SK-N-SH treated with all-trans-retinoic acid at 6 μM for 48 hours (cell line): Measurements from ENCODE around the gene OXSR1.

Experiments used
- ATAC-seq: fragments of 200-7000 bp; cut with Tn5 transposase; 3 replicates; pipeline ENCODE4 v1.9.1; 2020; ENCODE audit warnings: mild to moderate bottlenecking, moderate library complexity
- ARNTL ChIP-seq: fragments of 450-650 bp; formaldehyde crosslinking; IDR thresholded peaks from 2 replicates; pipeline ENCODE4 v1.5.0; 2020; ENCODE audit warnings: low read depth, mild to moderate bottlenecking, moderate library complexity, borderline replicate concordance
- BACH2 ChIP-seq: fragments of 250-450 bp; sonication (Bioruptor Pico); IDR thresholded peaks from 2 replicates; pipeline ENCODE4 v1.9.0; 2021; ENCODE audit warnings: mild to moderate bottlenecking, borderline replicate concordance
- CREB5 ChIP-seq: fragments of 250-450 bp; sonication (Bioruptor Pico); IDR thresholded peaks from 2 replicates; pipeline ENCODE4 v1.5.1; 2020; ENCODE audit warnings: low read depth, mild to moderate bottlenecking, moderate library complexity
- CSDC2 ChIP-seq: fragments of 250-450 bp; sonication (Bioruptor Pico); IDR thresholded peaks from 2 replicates; pipeline ENCODE4 v1.5.0; 2020; ENCODE audit warnings: mild to moderate bottlenecking, moderate library complexity
- ESRRG ChIP-seq: fragments of 250-450 bp; sonication (Bioruptor Pico); IDR thresholded peaks from 2 replicates; pipeline ENCODE4 v1.6.1; 2021; ENCODE audit warnings: mild to moderate bottlenecking
- GLIS3 ChIP-seq: fragments of 250-450 bp; sonication (Bioruptor Pico); IDR thresholded peaks from 2 replicates; pipeline ENCODE4 v1.5.0; 2020; ENCODE audit warnings: mild to moderate bottlenecking, moderate library complexity
- ISL1 ChIP-seq: fragments of 250-450 bp; sonication (Bioruptor Pico); IDR thresholded peaks from 2 replicates; pipeline ENCODE4 v2.1.2; 2022; ENCODE audit warnings: mild to moderate bottlenecking, moderate library complexity
- OSR1 ChIP-seq: fragments of 250-450 bp; sonication (Bioruptor Pico); IDR thresholded peaks from 2 replicates; pipeline ENCODE4 v1.8.0; 2022; ENCODE audit warnings: moderate library complexity, mild to moderate bottlenecking, inconsistent platforms
- PATZ1 ChIP-seq: fragments of 250-450 bp; sonication (Bioruptor Pico); IDR thresholded peaks from 2 replicates; pipeline ENCODE4 v1.8.0; 2020; ENCODE audit warnings: mild to moderate bottlenecking, moderate library complexity, borderline replicate concordance
- POU6F1 ChIP-seq: fragments of 250-450 bp; sonication (Bioruptor Pico); IDR thresholded peaks from 2 replicates; pipeline ENCODE4 v1.8.0; 2021; ENCODE audit warnings: low read depth, mild to moderate bottlenecking, moderate library complexity, borderline replicate concordance
- PPARA ChIP-seq: fragments of 250-450 bp; sonication (Bioruptor Pico); IDR thresholded peaks from 2 replicates; pipeline ENCODE4 v1.5.0; 2020; ENCODE audit warnings: mild to moderate bottlenecking, borderline replicate concordance
- RARB ChIP-seq: fragments of 250-450 bp; sonication (Bioruptor Pico); IDR thresholded peaks from 2 replicates; pipeline ENCODE4 v1.8.0; 2021; ENCODE audit warnings: mild to moderate bottlenecking, moderate library complexity
- SNAI2 ChIP-seq: fragments of 250-450 bp; sonication (Bioruptor Pico); IDR thresholded peaks from 2 replicates; pipeline ENCODE4 v1.5.0; 2020; ENCODE audit warnings: mild to moderate bottlenecking, moderate library complexity
- TCF4 ChIP-seq: fragments of 250-450 bp; sonication (Bioruptor Pico); IDR thresholded peaks from 2 replicates; pipeline ENCODE4 v1.8.0; 2021; ENCODE audit warnings: mild to moderate bottlenecking, moderate library complexity, borderline replicate concordance
- TOX ChIP-seq: fragments of 250-450 bp; sonication (Bioruptor Pico); IDR thresholded peaks from 2 replicates; pipeline ENCODE4 v1.8.0; 2021; ENCODE audit warnings: mild to moderate bottlenecking, moderate library complexity, borderline replicate concordance
- TSHZ2 ChIP-seq: fragments of 250-450 bp; sonication (Bioruptor Pico); IDR thresholded peaks from 2 replicates; pipeline ENCODE4 v1.5.0; 2020; ENCODE audit warnings: mild to moderate bottlenecking, moderate library complexity
- ZC3H10 ChIP-seq: fragments of 250-450 bp; sonication (Bioruptor Pico); IDR thresholded peaks from 2 replicates; pipeline ENCODE4 v1.5.1; 2021; ENCODE audit warnings: mild to moderate bottlenecking, moderate library complexity
- ZFP3 ChIP-seq: fragments of 250-450 bp; sonication (Bioruptor Pico); IDR thresholded peaks from 2 replicates; pipeline ENCODE4 v1.5.0; 2020; ENCODE audit warnings: mild to moderate bottlenecking, moderate library complexity
- ZFP30 ChIP-seq: fragments of 450-650 bp; formaldehyde crosslinking; IDR thresholded peaks from 2 replicates; pipeline ENCODE4 v1.5.0; 2022; ENCODE audit warnings: mild to moderate bottlenecking, moderate library complexity
- ZNF565 ChIP-seq: fragments of 450-650 bp; formaldehyde crosslinking; conservative IDR thresholded peaks from 2 replicates; pipeline ENCODE4 v1.5.0; 2020; ENCODE audit warnings: low read depth, mild to moderate bottlenecking, moderate library complexity
- ZNF70 ChIP-seq: fragments of 450-650 bp; formaldehyde crosslinking; IDR thresholded peaks from 2 replicates; pipeline ENCODE4 v1.5.0; 2020; ENCODE audit warnings: mild to moderate bottlenecking, moderate library complexity
- ZNF8 ChIP-seq: fragments of 450-650 bp; formaldehyde crosslinking; IDR thresholded peaks from 2 replicates; pipeline ENCODE4 v1.5.0; 2020; ENCODE audit warnings: mild to moderate bottlenecking, moderate library complexity
- TF ChIP-seq, protein P1 (sequence below): fragments of 250-450 bp; sonication (Bioruptor Pico); IDR thresholded peaks from 2 replicates; pipeline ENCODE4 v1.5.1; 2021; ENCODE audit warnings: mild to moderate bottlenecking, moderate library complexity

OXSR1 gene

DNA sequence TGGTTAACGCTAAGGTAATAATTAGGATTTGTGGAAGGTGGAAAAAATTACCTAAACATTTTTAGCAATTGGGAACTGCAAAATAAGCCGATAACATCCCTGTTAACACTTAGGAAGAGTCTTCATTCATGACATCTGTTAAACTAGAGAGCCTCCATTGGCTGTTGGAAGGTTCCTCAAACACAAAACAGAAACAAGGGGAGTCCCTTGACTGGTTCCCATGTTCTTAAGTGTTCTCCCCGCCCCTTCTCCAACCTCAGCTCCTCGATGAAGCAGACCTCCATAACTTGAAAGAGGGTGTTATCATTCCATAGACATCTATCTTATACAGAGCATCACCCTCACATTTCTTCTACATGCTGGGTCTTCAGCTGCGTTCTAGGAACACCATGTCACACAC lies 102.8 kb downstream of the OXSR1 start (continued):
- no peak for TF ChIP-seq POU6F1
- TF ChIP-seq RARB = no peak
- TF ChIP-seq ZNF565 = no peak
- TF ChIP-seq ESRRG (CRISPR knock-in tag) = no peak
- TF ChIP-seq, all 23 proteins: peak for 0

- TF ChIP-seq PATZ1 (CRISPR knock-in tag) (no peak), SNAI2 (CRISPR knock-in tag) (no peak), TCF4 (CRISPR knock-in tag) (no peak), ZNF8 (CRISPR knock-in tag) (no peak), POU6F1 (no peak), TOX (CRISPR knock-in tag) (no peak), ZFP3 (no peak), GLIS3 (no peak), ZNF70 (CRISPR knock-in tag) (no peak), ZNF565 (no peak), ZC3H10 (no peak), ZFP30 (no peak), OSR1 (no peak)
- TF ChIP-seq, protein P1, sequence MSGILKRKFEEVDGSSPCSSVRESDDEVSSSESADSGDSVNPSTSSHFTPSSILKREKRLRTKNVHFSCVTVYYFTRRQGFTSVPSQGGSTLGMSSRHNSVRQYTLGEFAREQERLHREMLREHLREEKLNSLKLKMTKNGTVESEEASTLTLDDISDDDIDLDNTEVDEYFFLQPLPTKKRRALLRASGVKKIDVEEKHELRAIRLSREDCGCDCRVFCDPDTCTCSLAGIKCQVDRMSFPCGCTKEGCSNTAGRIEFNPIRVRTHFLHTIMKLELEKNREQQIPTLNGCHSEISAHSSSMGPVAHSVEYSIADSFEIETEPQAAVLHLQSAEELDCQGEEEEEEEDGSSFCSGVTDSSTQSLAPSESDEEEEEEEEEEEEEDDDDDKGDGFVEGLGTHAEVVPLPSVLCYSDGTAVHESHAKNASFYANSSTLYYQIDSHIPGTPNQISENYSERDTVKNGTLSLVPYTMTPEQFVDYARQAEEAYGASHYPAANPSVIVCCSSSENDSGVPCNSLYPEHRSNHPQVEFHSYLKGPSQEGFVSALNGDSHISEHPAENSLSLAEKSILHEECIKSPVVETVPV (CRISPR knock-in tag) = no peak
- ATAC-seq = no peak
These were observed 103.2 kb downstream of the OXSR1 start for GRCh38 chr3:38268522-38268921.

DNA sequence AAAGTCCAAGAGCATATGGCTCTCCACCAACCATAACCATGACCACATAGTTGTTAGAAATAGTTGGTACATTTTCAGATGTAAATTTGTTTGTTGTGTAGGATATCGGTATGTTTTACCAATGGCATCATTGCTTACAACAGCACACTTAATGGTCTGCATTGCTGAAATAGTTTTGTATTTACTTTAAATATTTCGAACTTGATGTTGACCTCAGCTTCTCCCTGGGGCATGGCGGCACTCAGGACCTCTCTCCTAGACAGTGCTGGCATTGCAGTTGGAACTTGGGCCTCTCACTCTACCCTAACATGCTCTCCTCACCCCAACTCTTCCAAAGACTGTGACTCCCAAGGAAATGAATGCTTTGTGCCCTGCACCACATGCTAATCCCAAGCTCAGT lies 105.3 kb downstream of the OXSR1 start:
- ATAC-seq = no peak
- TF ChIP-seq BACH2 (no peak), ZNF70 (CRISPR knock-in tag) (no peak), ZNF8 (CRISPR knock-in tag) (no peak), ZFP3 (no peak), ZNF565 (no peak), POU6F1 (no peak), ZFP30 (no peak), CSDC2 (CRISPR knock-in tag) (no peak), OSR1 (no peak), CREB5 (CRISPR knock-in tag) (no peak), ISL1 (no peak), ARNTL (no peak), GLIS3 (no peak), RARB (no peak), TSHZ2 (CRISPR knock-in tag) (no peak), TCF4 (CRISPR knock-in tag) (no peak), ZC3H10 (no peak), PPARA (CRISPR knock-in tag) (no peak)
- TF ChIP-seq, protein P1 (CRISPR knock-in tag) = no peak
